ENCODE results near the gene MS4A14.
"Not testable (repeated sequence)": the region's sequence is repeated elsewhere in the genome, so short reads cannot be mapped to it uniquely, and the experiment has no call there.

The MS4A14 gene

GRCh38 chr11:60396382-60396781 is at the start of gene MS4A14:
Gene MS4A14 (plus strand): TSS chr11:60396459. CDS start chr11:60396579, 120 bp downstream.
- DNase-seq (ENCODE audit: insufficient read length, low spot score) (no peak), FAIRE-seq (peak; percentile 44)

DNA sequence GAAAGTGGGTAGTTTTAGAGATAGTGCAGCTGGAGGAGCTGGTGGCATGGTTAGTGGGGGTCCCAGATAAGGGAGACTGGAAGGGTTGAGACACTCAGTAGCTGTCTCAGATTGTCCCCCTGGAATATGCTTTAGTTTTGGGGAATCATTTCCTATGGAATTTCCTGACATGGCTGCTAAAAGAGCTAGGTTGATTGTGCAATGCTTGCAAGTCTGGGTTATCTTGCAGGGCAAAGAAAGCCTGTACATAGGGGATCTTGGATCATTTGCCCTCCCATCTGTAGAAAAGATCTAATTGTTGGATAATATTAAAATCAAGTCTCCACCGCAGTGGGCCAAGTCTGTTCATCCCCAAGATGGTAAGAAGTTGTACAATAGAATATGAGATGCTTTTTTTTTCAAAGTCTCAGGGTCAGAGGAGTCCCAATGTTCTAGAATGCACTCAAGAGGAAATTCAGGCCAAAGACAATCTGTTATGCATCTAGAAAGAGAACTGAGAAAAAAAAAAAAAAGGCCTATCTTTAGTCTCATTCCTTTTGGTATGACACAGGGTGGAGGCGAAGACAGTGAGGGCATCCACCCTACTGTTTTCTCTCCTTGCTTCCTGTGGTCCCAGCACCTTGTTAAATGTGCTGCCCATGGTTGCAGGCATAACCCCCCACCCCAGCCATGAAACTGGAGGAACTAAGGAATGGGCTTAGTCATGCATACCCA is 49.0 kb upstream of the MS4A14 start:
- DNase-seq (ENCODE audit: insufficient read length, low spot score) (no peak), FAIRE-seq (no peak)

- no peak for DNase-seq (ENCODE audit: insufficient read length, low spot score)
- FAIRE-seq: no peak
Observed at GRCh38 chr11:60348116-60348515, 48.1 kb upstream of the MS4A14 start.

DNA sequence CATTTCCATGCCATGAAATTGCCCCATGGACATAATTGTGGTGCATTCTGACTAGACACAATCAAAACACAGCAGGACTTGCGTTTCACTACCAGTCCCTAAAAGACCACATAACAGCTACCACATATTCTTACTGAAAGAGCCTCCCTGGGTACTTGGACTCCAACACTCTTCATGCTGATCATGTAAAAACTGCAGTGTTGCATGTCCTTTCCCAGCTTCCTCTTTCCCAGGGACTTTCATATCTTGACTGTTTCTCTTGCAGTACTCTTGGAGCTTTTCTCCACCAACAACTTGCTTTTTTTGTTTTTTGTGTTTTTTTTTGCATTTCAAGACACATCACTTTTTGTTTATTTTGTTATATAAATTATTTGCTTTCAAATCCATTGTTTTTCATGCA is 46.3 kb upstream of the MS4A14 start:
- FAIRE-seq (no peak), DNase-seq (ENCODE audit: insufficient read length, low spot score) (no peak)

- DNase-seq (ENCODE audit: insufficient read length, low spot score) (no peak), FAIRE-seq (no peak)
Observed at GRCh38 chr11:60357771-60358170, 38.5 kb upstream of the MS4A14 start.

- FAIRE-seq (no peak), DNase-seq (ENCODE audit: insufficient read length, low spot score) (no peak)
Observed at GRCh38 chr11:60360621-60361020, 35.6 kb upstream of the MS4A14 start.

GRCh38 chr11:60362241-60362640 is 34.0 kb upstream of the MS4A14 start:
- DNase-seq (ENCODE audit: insufficient read length, low spot score) (no peak), FAIRE-seq (no peak)

DNA sequence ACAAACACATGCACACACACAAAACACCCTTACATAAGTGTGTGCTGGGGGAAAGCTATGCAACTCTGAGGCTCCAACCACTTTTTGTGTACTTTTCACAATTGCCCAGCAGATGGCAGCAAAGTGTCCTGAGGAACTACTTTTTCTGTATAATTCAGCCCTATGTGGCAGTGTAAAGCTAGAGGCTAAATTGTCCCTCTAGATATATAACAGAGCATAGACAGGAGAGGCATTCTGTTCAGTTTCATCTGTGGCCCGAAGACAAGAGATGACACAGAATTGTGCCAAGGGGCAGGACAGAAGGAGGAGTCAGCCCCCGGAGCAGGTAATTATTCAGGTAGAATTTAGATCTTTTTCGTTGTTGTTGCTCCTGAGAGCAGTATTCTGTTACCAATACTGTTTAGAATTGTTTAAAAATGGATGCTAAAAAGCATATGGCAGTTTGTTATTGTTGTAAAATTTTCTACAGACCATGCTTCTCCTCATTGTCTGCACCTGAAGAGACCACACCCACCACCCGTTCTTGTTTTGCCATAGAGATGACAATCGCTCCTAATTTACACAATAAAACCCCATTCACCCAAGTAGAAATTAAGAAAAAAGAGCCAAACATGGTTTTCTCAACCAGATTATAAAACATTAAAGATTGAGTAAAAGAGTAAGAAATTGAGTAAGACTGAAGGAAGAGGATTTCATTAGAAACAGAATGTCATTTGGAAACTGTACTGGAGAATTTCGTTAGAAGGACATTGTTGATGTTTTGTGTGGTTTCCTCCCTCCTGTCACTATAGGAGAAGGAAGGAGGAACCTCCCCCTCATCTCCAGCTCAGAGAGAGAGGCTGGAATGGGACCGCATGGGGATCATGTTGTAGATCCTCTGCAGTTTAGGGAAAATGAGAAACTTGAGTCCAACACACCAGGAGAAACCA is 32.5 kb upstream of the MS4A14 start:
- FAIRE-seq (peak; percentile 98), DNase-seq (ENCODE audit: insufficient read length, low spot score) (peak; percentile 15)

DNA sequence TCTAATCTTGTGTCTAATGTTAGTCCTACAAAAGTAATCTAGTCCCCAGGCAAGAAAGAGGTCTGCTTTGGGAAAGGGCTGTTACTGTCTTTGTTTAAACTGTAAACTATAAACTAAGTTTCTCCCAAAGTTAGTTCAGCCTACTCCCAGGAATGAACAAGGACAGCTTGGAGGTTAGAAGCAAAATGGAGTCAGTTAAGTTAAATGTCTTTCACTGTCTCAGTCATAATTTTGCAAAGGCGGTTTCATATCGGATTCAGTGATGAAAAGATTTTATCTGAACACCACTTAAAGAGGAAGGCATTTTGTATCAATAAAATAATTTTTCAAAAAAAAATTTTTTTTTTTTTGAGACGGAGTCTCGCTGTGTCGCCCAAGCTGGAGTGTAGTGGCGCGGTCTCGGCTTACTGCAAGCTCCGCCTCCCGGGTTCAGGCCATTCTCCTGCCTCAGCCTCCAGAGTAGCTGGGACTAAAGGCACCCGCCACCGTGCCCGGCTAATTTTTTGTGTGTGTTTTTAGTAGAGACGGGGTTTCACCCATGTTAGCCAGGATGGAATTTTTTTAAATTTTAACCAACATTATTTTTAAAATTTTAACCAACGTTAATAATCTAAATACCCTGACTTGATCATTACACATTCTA is 29.9 kb upstream of the MS4A14 start:
- not testable (repeated sequence) for FAIRE-seq

GRCh38 chr11:60367009-60367408 is 29.2 kb upstream of the MS4A14 start:
- DNase-seq (ENCODE audit: insufficient read length, low spot score): peak; percentile 54
- FAIRE-seq: peak; percentile 92

More for the DNA sequence above, 29.9 kb upstream of the MS4A14 start:
- not testable (repeated sequence) for DNase-seq (ENCODE audit: insufficient read length, low spot score)

DNA sequence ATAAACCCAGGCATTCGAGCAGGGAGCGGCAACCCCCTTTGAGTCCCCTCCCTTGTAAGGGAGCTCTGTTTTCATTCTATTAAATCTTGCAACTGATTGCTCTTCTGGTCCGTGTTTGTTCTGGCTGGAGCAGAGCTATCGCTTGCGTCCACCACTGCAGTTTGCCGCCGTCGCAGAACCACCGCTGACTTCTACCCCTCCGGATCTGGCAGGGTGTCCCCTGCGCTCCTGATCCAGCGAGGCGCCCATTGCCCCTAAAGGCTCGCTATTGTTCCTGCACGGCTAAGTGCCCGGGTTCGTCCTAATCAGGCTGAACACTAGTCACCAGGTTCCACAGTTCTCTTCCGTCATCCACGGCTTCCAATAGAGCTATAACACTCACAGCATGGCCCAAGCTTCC is 28.4 kb upstream of the MS4A14 start:
- DNase-seq (ENCODE audit: insufficient read length, low spot score) (no peak), FAIRE-seq (peak; percentile 18)

DNA sequence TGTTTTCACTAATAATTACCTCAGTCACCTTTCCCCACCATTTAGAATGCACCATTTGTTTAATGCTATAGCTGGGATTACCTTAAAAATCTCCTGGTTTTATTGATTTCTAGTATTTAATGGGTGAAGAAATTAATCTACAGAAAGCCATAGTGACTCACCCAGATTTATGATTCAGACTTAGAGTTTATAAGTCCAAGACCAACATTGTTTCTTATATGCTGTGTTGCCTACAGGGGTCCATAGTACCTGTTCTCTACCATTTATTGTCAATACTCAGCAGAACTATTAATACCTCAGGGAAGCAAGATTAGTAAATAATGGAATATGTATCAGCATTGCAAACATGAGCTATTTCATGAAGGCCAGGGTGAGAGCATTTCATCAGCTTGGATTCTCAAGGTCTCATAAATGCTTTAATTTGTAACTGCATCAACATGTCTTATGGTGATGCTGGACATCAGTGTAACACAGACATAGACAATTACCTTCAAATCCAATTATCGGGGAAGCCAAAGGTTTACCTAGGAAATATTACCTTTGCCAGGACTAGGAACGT is 25.9 kb upstream of the MS4A14 start:
- FAIRE-seq (no peak), DNase-seq (ENCODE audit: insufficient read length, low spot score) (no peak)

GRCh38 chr11:60370811-60371298 is 25.4 kb upstream of the MS4A14 start:
- peak; percentile 8 for FAIRE-seq

GRCh38 chr11:60371386-60371785 is 24.9 kb upstream of the MS4A14 start:
- DNase-seq (ENCODE audit: insufficient read length, low spot score): no peak
- FAIRE-seq: no peak

More at GRCh38 chr11:60370811-60371298, 25.4 kb upstream of the MS4A14 start:
- DNase-seq (ENCODE audit: insufficient read length, low spot score): no peak

DNA sequence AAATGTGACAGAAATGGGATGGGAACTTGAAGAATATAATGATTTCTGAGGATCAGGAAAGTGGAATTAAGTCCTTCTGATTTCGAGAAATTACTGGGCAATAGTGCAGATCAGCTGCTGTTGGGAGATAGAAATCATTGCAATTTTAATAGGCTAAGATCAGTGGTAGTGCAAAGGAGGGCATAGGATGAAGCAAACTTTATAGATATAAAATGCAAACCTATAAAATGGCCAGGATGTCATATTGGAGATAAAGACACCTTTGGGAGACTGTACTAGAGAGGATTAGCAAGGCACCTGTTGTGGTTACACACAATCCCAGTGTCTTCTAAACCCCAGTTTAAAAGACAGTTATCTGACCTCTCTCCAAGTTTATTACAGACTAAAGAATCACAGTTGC is 24.4 kb upstream of the MS4A14 start:
- DNase-seq (ENCODE audit: insufficient read length, low spot score): no peak
- FAIRE-seq: no peak

- FAIRE-seq (no peak), DNase-seq (ENCODE audit: insufficient read length, low spot score) (no peak)
Observed at GRCh38 chr11:60372767-60373166, 23.5 kb upstream of the MS4A14 start.

GRCh38 chr11:60375316-60375715 is 20.9 kb upstream of the MS4A14 start:
- no peak for DNase-seq (ENCODE audit: insufficient read length, low spot score)
- no peak for FAIRE-seq

DNA sequence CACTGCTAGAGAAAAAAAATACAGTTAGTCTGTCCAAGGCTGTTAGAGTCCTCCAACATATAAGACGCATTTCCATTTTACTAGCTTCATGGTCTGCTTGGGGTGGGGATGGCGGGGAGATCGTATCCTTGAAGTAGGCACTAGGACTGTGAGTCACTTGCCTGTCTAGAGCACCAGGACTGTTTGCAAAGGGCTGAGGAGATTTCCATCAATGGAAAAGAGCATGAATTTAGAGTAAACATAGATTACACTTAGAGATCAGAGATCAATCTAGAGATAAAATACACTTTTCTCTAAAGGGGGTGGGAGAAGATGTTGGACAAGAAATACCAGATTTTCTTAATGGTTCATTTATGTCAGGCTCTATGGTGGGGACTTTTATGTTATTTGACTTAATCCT is 19.7 kb upstream of the MS4A14 start:
- DNase-seq (ENCODE audit: insufficient read length, low spot score): no peak
- no peak for FAIRE-seq

- DNase-seq (ENCODE audit: insufficient read length, low spot score) (no peak), FAIRE-seq (peak; percentile 91)
Observed at GRCh38 chr11:60377401-60378136, 18.7 kb upstream of the MS4A14 start.

DNA sequence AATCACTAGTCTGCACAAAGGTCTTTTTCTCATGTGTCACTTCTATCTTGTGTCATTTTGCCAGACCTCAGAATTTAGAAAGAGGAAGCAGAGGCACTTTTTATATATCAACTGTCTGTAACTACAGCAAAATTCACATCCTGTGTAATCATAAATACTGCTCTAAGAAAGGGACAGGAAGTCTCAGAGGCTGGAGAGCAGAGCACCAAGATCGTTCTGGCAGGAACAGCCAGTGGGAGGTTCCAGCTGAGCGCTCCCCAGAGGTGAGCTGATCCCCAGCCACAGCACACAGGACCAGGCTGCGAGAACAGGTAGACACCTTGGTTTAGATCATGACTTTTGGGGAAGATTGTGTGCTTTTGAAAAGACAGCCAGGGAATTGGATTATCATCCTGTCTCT is 17.9 kb upstream of the MS4A14 start, which contains the start of gene MS4A7:
TSS of gene MS4A7 (plus strand) at position 179 of the 400 bp plus-strand sequence. CDS start 4,610 bp downstream, outside the sequence.
- DNase-seq (ENCODE audit: insufficient read length, low spot score) (peak; percentile 41), FAIRE-seq (peak; percentile 88)

All from GM19239 (cell line).